Measurements from ENCODE around the gene SCRN1.

Gene SCRN1

DNA sequence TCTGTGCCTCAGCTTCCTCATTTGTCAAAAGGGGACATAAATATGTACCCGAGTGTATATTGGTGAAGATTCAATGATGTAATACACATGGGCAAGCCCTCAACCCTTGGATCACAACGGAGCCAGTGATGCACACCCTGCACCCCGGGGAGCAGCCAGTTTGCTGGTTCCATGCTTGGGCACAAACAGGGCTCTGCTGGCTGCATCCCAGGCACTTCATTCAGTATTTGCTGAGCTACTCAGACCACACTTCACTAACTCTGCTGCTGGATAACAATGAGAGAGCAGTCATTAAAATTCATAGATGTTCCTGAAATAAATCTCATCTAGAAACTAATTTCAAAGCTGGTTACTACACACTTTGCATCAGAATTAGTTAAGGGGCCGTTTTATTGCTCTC is 72.0 kb downstream of the SCRN1 start:
- no peak for TF ChIP-seq TAF1 (IDR thresholded peaks at IDR 0.05; ENCODE audit: low read depth)
- TF ChIP-seq RAD21 (IDR thresholded peaks at IDR 0.05; ENCODE audit: low read depth): no peak
- no peak for TF ChIP-seq NFIC (IDR thresholded peaks at IDR 0.05)
- TF ChIP-seq TCF12 (IDR thresholded peaks at IDR 0.05; ENCODE audit: low read depth): no peak
- no peak for TF ChIP-seq FOXM1 (IDR thresholded peaks at IDR 0.05; ENCODE audit: borderline replicate concordance, low read depth)
- no peak for TF ChIP-seq EP300 (IDR thresholded peaks at IDR 0.05; ENCODE audit: borderline replicate concordance)
- TF ChIP-seq, protein P1, sequence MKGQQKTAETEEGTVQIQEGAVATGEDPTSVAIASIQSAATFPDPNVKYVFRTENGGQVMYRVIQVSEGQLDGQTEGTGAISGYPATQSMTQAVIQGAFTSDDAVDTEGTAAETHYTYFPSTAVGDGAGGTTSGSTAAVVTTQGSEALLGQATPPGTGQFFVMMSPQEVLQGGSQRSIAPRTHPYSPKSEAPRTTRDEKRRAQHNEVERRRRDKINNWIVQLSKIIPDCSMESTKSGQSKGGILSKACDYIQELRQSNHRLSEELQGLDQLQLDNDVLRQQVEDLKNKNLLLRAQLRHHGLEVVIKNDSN (IDR thresholded peaks at IDR 0.05): no peak
- no peak for TF ChIP-seq TEAD4 (IDR thresholded peaks at IDR 0.05)
- TF ChIP-seq CEBPB (IDR thresholded peaks at IDR 0.05): no peak

DNA sequence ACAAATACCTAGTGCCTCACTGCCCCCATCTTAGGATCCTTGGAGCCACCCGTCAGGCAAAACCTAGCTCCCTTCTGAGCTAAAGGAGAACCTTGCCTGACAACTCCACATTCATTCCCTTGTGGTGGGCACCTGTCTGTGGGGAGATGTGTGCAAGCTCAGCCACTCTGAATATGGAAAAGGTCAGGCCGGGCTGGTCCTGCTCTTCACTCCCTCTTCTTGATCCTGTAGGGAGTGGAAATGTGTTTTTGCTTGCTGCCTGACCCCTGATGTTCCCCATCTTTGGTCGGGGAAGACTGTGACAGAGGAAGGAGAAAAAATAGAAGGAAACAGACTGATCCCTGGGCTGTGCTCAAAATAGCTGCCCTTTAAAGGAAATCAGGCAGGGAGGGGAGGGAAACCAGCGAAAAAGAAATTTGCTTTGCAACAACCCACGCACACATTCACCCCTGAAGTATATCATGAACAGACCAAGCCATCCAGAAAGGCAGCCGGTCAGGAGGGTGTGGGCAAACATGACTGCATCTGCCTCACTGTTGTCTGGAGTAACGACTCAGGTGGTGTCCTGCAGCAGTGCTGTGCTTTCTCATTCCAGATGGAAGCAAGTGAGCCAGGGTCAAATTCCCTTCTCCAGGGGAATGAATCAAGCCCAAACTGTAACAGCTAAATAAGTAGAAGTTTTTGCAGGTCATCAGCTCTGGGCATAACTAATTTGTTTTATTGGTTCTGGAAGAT is 74.0 kb downstream of the SCRN1 start:
- no peak for TF ChIP-seq TEAD4 (IDR thresholded peaks at IDR 0.05)
- TF ChIP-seq NFIC (IDR thresholded peaks at IDR 0.05): no peak
- no peak for TF ChIP-seq RAD21 (IDR thresholded peaks at IDR 0.05; ENCODE audit: low read depth)
- TF ChIP-seq, protein P2, sequence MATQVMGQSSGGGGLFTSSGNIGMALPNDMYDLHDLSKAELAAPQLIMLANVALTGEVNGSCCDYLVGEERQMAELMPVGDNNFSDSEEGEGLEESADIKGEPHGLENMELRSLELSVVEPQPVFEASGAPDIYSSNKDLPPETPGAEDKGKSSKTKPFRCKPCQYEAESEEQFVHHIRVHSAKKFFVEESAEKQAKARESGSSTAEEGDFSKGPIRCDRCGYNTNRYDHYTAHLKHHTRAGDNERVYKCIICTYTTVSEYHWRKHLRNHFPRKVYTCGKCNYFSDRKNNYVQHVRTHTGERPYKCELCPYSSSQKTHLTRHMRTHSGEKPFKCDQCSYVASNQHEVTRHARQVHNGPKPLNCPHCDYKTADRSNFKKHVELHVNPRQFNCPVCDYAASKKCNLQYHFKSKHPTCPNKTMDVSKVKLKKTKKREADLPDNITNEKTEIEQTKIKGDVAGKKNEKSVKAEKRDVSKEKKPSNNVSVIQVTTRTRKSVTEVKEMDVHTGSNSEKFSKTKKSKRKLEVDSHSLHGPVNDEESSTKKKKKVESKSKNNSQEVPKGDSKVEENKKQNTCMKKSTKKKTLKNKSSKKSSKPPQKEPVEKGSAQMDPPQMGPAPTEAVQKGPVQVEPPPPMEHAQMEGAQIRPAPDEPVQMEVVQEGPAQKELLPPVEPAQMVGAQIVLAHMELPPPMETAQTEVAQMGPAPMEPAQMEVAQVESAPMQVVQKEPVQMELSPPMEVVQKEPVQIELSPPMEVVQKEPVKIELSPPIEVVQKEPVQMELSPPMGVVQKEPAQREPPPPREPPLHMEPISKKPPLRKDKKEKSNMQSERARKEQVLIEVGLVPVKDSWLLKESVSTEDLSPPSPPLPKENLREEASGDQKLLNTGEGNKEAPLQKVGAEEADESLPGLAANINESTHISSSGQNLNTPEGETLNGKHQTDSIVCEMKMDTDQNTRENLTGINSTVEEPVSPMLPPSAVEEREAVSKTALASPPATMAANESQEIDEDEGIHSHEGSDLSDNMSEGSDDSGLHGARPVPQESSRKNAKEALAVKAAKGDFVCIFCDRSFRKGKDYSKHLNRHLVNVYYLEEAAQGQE (IDR thresholded peaks at IDR 0.05; ENCODE audit: low read depth): no peak
- TF ChIP-seq, protein P1 (IDR thresholded peaks at IDR 0.05): no peak
- no peak for TF ChIP-seq FOXM1 (IDR thresholded peaks at IDR 0.05; ENCODE audit: borderline replicate concordance, low read depth)
- TF ChIP-seq CEBPB (IDR thresholded peaks at IDR 0.05): no peak
- TF ChIP-seq, protein P3, sequence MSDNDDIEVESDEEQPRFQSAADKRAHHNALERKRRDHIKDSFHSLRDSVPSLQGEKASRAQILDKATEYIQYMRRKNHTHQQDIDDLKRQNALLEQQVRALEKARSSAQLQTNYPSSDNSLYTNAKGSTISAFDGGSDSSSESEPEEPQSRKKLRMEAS (IDR thresholded peaks at IDR 0.05): no peak
- TF ChIP-seq EGR1 (IDR thresholded peaks at IDR 0.05): no peak
- TF ChIP-seq CREB1 (IDR thresholded peaks at IDR 0.05; ENCODE audit: low read depth): no peak
- no peak for TF ChIP-seq TCF12 (IDR thresholded peaks at IDR 0.05; ENCODE audit: low read depth)
- TF ChIP-seq EP300 (IDR thresholded peaks at IDR 0.05; ENCODE audit: borderline replicate concordance): no peak
- TF ChIP-seq ZBTB7A (IDR thresholded peaks at IDR 0.05; ENCODE audit: low read depth): no peak
- no peak for TF ChIP-seq TAF1 (IDR thresholded peaks at IDR 0.05; ENCODE audit: low read depth)
- TF ChIP-seq YY1 (IDR thresholded peaks at IDR 0.05; ENCODE audit: low read depth): no peak

DNA sequence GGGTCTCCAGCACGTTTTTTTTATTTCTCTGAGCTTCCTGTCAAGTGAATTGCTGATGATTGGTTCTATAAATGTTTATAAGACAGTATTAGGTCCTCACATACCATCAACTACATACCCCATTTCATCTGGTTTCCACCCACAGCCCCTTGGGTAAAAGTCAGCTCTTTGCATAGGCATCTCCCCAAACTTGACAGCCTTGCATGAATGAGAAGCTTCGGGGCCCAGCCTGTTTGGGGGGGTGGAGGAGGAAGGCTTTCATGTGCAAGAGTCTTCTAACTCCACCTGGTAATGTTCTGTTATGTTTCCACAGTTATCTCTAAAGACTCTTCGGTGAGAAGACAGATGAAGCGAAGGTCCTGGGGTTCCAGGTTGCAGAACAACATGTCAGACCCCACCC is 75.4 kb downstream of the SCRN1 start:
- TF ChIP-seq NFIC (IDR thresholded peaks at IDR 0.05): no peak

DNA sequence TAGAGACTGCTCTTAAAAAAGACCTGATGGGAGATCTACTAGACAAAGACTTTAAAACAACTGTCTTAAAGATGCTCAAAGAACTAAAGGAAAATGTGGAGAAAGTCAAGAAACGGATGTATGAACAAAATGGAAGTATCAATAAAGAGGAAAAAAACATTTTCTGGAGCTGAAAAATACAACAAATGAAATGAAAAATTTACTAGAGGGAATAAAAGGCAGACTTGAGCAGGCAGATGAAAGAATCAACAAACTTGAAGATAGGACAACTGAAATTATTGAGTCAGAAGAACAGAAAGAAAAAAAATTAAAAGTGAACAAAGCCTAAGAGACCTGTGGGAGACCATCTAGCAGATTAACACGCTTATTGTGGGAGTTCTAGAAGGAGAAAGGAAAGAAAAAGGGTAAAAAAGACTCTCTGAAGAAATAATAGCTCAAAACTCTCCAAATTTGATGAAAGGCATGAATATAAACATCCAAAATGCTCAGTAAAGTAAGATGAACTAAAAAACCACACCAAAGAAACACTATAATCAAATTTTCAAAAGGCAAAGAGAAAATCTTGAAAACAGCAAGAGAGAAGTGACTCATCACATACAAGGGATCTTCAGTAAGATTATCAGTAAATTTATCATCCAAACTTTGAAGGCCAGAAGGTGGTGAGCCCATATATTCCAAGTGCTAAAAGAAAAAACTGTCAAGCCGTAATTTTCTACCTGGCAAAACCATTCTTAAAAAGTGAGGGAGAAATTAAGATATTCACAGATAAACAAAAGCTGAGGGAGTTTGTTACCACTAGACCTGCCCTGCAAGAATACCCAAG is 83.2 kb downstream of the SCRN1 start:
- TF ChIP-seq EGR1 (IDR thresholded peaks at IDR 0.05) (no peak), ZBTB7A (IDR thresholded peaks at IDR 0.05; ENCODE audit: low read depth) (no peak), TEAD4 (IDR thresholded peaks at IDR 0.05) (no peak), NFIC (IDR thresholded peaks at IDR 0.05) (no peak), FOXM1 (IDR thresholded peaks at IDR 0.05; ENCODE audit: borderline replicate concordance, low read depth) (no peak), RAD21 (IDR thresholded peaks at IDR 0.05; ENCODE audit: low read depth) (no peak), CEBPB (IDR thresholded peaks at IDR 0.05) (no peak), TCF12 (IDR thresholded peaks at IDR 0.05; ENCODE audit: low read depth) (no peak), TAF1 (IDR thresholded peaks at IDR 0.05; ENCODE audit: low read depth) (no peak), CREB1 (IDR thresholded peaks at IDR 0.05; ENCODE audit: low read depth) (no peak), EP300 (IDR thresholded peaks at IDR 0.05; ENCODE audit: borderline replicate concordance) (no peak), YY1 (IDR thresholded peaks at IDR 0.05; ENCODE audit: low read depth) (no peak)
- TF ChIP-seq, protein P2 (IDR thresholded peaks at IDR 0.05; ENCODE audit: low read depth): no peak
- TF ChIP-seq, protein P1 (IDR thresholded peaks at IDR 0.05): no peak
- TF ChIP-seq, protein P3 (IDR thresholded peaks at IDR 0.05): no peak

DNA sequence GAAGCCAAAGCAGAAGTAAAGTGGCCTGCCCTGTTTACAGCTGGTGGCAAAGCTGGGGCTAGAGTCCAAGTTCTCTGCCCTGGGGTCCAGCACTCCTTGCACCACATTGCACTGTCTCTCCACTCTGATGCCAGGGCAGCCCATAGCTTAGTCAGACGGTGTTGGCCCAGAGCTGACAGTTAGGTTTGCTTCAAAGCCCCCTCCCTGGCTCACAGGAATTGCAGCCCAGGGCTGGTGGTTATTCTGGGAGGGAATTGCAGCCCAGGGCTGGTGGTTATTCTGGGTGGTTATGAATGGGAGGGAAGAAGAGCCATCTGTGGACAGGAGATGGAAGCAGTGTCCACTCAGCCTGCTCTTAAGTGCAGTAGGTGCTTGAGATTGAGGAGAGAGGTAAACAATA is 88.9 kb downstream of the SCRN1 start:
- TF ChIP-seq, protein P2 (IDR thresholded peaks at IDR 0.05; ENCODE audit: low read depth): no peak
- TF ChIP-seq TCF12 (IDR thresholded peaks at IDR 0.05; ENCODE audit: low read depth): no peak
- no peak for TF ChIP-seq NFIC (IDR thresholded peaks at IDR 0.05)
- no peak for TF ChIP-seq ZBTB7A (IDR thresholded peaks at IDR 0.05; ENCODE audit: low read depth)
- TF ChIP-seq YY1 (IDR thresholded peaks at IDR 0.05; ENCODE audit: low read depth): no peak
- TF ChIP-seq TEAD4 (IDR thresholded peaks at IDR 0.05): no peak
- no peak for TF ChIP-seq EGR1 (IDR thresholded peaks at IDR 0.05)
- TF ChIP-seq EP300 (IDR thresholded peaks at IDR 0.05; ENCODE audit: borderline replicate concordance): no peak
- no peak for TF ChIP-seq FOXM1 (IDR thresholded peaks at IDR 0.05; ENCODE audit: borderline replicate concordance, low read depth)
- no peak for TF ChIP-seq CREB1 (IDR thresholded peaks at IDR 0.05; ENCODE audit: low read depth)
- no peak for TF ChIP-seq RAD21 (IDR thresholded peaks at IDR 0.05; ENCODE audit: low read depth)
- no peak for TF ChIP-seq TAF1 (IDR thresholded peaks at IDR 0.05; ENCODE audit: low read depth)
- TF ChIP-seq, protein P3 (IDR thresholded peaks at IDR 0.05): no peak
- TF ChIP-seq, protein P1 (IDR thresholded peaks at IDR 0.05): no peak
- TF ChIP-seq CEBPB (IDR thresholded peaks at IDR 0.05): no peak

Measured in Ishikawa (cell line).